Neural crest cell (in vitro differentiated cells): ENCODE measurements around the gene ZNF747. TPM values are rescaled to one million over a fixed set of nuclear protein-coding genes. Genes with fewer than 3 reads are reported as not detected.

Source experiments
- DNase-seq: peaks from one replicate; pipeline ENCODE4 v3.0.0; 2021; ENCODE audit warnings: low read depth, mixed read lengths, low spot score
- H3K27ac Mint-ChIP-seq: one replicate; pipeline ENCODE4 v1.8.0; 2021; ENCODE audit warnings: mild to moderate bottlenecking, mixed read lengths; ENCODE audit not compliant: unreplicated experiment
- H3K27me3 Mint-ChIP-seq: 2 replicates; pipeline ENCODE4 v1.8.0; 2021; ENCODE audit warnings: low read depth, mild to moderate bottlenecking, mixed read lengths
- H3K36me3 Mint-ChIP-seq: 2 replicates; pipeline ENCODE4 v1.8.0; 2021; ENCODE audit warnings: low read depth, mild to moderate bottlenecking, mixed read lengths
- H3K4me1 Mint-ChIP-seq: 2 replicates; pipeline ENCODE4 v1.8.0; 2021; ENCODE audit warnings: mixed read lengths
- H3K4me3 Mint-ChIP-seq: one replicate; pipeline ENCODE4 v1.8.0; 2021; ENCODE audit warnings: mild to moderate bottlenecking, mixed read lengths
- H3K9me3 Mint-ChIP-seq: 2 replicates; pipeline ENCODE4 v1.8.0; 2021; ENCODE audit warnings: mixed read lengths
- CTCF ChIP-seq: fragments of 200-600 bp; sonication (generic); conservative IDR thresholded peaks from 2 replicates; pipeline ENCODE4 v1.5.0; 2021; ENCODE audit warnings: antibody characterized with exemption, mild to moderate bottlenecking
- total RNA-seq: library from RNA; stranded (reverse); gene quantifications from 2 replicates; pipeline ENCODE4 v1.2.1, GENCODE V29; 2021

The ZNF747 gene
- total RNA-seq, 1 donor from 2014 or later, result 10.5 TPM

GRCh38 chr16:30503403-30504296 is 31.0 kb downstream of the ZNF747 start:
- Mint-ChIP-seq H3K36me3 (no peaks in the 10 kb centered on the region), H3K9me3 (no peaks in the 10 kb centered on the region), H3K27ac (no peak overlapping the region), H3K4me1 (no peaks in the 10 kb centered on the region), H3K4me3 (no peak overlapping the region), H3K27me3 (peaks cover 10% of the 10 kb centered on the region)
- DNase-seq, result no peak
- TF ChIP-seq CTCF, result no peak

GRCh38 chr16:30499284-30499683 is 35.4 kb downstream of the ZNF747 start:
- no peak for DNase-seq
- H3K27me3 Mint-ChIP-seq, result peaks cover 10% of the 10 kb centered on the region
- H3K4me1 Mint-ChIP-seq, result no peaks in the 10 kb centered on the region
- H3K9me3 Mint-ChIP-seq, result no peaks in the 10 kb centered on the region
- TF ChIP-seq CTCF, result no peak
- H3K4me3 Mint-ChIP-seq, result no peak overlapping the region
- H3K27ac Mint-ChIP-seq, result no peak overlapping the region
- H3K36me3 Mint-ChIP-seq, result no peaks in the 10 kb centered on the region

- H3K9me3 Mint-ChIP-seq, result no peaks in the 10 kb centered on the region
- H3K4me1 Mint-ChIP-seq, result peaks cover 6% of the 10 kb centered on the region
- no peak overlapping the region for H3K4me3 Mint-ChIP-seq
- DNase-seq, result no peak
- no peaks in the 10 kb centered on the region for H3K36me3 Mint-ChIP-seq
- H3K27me3 Mint-ChIP-seq, result no peaks in the 10 kb centered on the region
- H3K27ac Mint-ChIP-seq, result peak overlapping the region; percentile 84
- no peak for TF ChIP-seq CTCF
Measured at GRCh38 chr16:30494709-30495108, 39.9 kb downstream of the ZNF747 start.

- no peak for DNase-seq
- no peaks in the 10 kb centered on the region for H3K27me3 Mint-ChIP-seq
- H3K4me3 Mint-ChIP-seq, result no peak overlapping the region
- TF ChIP-seq CTCF, result no peak
- no peak overlapping the region for H3K27ac Mint-ChIP-seq
- H3K9me3 Mint-ChIP-seq, result no peaks in the 10 kb centered on the region
- H3K36me3 Mint-ChIP-seq, result no peaks in the 10 kb centered on the region
- H3K4me1 Mint-ChIP-seq, result peaks cover 6% of the 10 kb centered on the region
Measured at GRCh38 chr16:30493941-30494488, 40.6 kb downstream of the ZNF747 start.

GRCh38 chr16:30491744-30492308 is 42.8 kb downstream of the ZNF747 start:
- DNase-seq, result no peak
- no peak for TF ChIP-seq CTCF

More at GRCh38 chr16:30491744-30492308, 42.8 kb downstream of the ZNF747 start:
- Mint-ChIP-seq H3K36me3 (no peaks in the 10 kb centered on the region), H3K27me3 (no peaks in the 10 kb centered on the region), H3K4me1 (peaks cover 6% of the 10 kb centered on the region), H3K9me3 (no peaks in the 10 kb centered on the region), H3K27ac (no peak overlapping the region), H3K4me3 (no peak overlapping the region)
